K562 (cell line): ENCODE results near the gene P2RY4. TPM values are rescaled to one million over a fixed set of nuclear protein-coding genes. Genes with fewer than 3 reads are reported as not detected.

Experiments
- C11orf30 ChIP-seq: fragments of 450-650 bp; IDR thresholded peaks from 2 replicates; pipeline ENCODE4 v1.6.1; 2016; ENCODE audit warnings: low read depth, mild to moderate bottlenecking
- CXXC5 ChIP-seq: fragments of 250-450 bp; sonication (Bioruptor Pico); IDR thresholded peaks from 2 replicates; pipeline ENCODE4 v1.8.0; 2022; ENCODE audit warnings: inconsistent platforms, mild to moderate bottlenecking, moderate library complexity
- HCFC1 ChIP-seq: IDR thresholded peaks from 2 replicates; pipeline ENCODE4 v1.6.1; 2012; ENCODE audit warnings: low read depth, low read length, improper control_type of control experiment
- KDM5B ChIP-seq: fragments of 200-600 bp; sonication (generic); IDR thresholded peaks from 2 replicates; pipeline ENCODE4 v1.6.1; 2012; ENCODE audit warnings: low read depth, mild to moderate bottlenecking, moderate library complexity, low read length, control low read depth, inconsistent platforms; ENCODE audit not compliant: insufficient replicate concordance
- MEIS2 ChIP-seq: fragments of 450-650 bp; IDR thresholded peaks from 2 replicates; pipeline ENCODE4 v1.6.1; 2014; ENCODE audit warnings: mild to moderate bottlenecking; ENCODE audit not compliant: partially characterized antibody
- MTA1 ChIP-seq: fragments of 450-650 bp; IDR thresholded peaks from 2 replicates; pipeline ENCODE4 v1.6.1; 2017; ENCODE audit warnings: borderline replicate concordance
- NR2C1 ChIP-seq, 2 experiments: fragments of 450-650 bp; IDR thresholded peaks; 2 replicates each; pipeline ENCODE4 v1.6.1; 2017; ENCODE audit warnings: mild to moderate bottlenecking in 2 of 2, antibody characterized with exemption in 1 of 2, inconsistent platforms in 1 of 2, missing compliant biosample characterization in 1 of 2, missing genetic modification characterization in 1 of 2
- NR2C2 ChIP-seq, 2 experiments: fragments of 200-800 bp in 1 of 2; sonication (Bioruptor generic) in 1 of 2; sonication (generic) in 1 of 2; formaldehyde crosslinking in 1 of 2; IDR thresholded peaks; 2 replicates each; pipeline versions ENCODE4 v1.6.1 to v1.8.0; 2016 to 2022; ENCODE audit warnings: mild to moderate bottlenecking in 1 of 2, missing compliant biosample characterization in 1 of 2, missing genetic modification characterization in 1 of 2, missing genetic modification reagents in 1 of 2
- NRF1 ChIP-seq, 2 experiments: fragments of 450-650 bp; IDR thresholded peaks in 1 of 2; conservative IDR thresholded peaks in 1 of 2; 2 replicates each; pipeline ENCODE4 v1.6.1; 2014; ENCODE audit warnings: mild to moderate bottlenecking in 2 of 2
- PHF20 ChIP-seq: fragments of 450-650 bp; IDR thresholded peaks from 2 replicates; pipeline ENCODE4 v1.6.1; 2018; ENCODE audit not compliant: partially characterized antibody
- PHF21A ChIP-seq: fragments of 450-650 bp; IDR thresholded peaks from 2 replicates; pipeline ENCODE4 v1.6.1; 2017; ENCODE audit warnings: low read depth, borderline replicate concordance
- POLR2A ChIP-seq: fragments of 450-650 bp; conservative IDR thresholded peaks from 2 replicates; pipeline ENCODE4 v1.6.1; 2016
- RBFOX2 ChIP-seq: fragments of 200-400 bp; formaldehyde crosslinking; IDR thresholded peaks from 2 replicates; pipeline ENCODE4 v1.6.1; 2017; ENCODE audit warnings: low read depth, mild to moderate bottlenecking, low read length, moderate library complexity
- SAFB2 ChIP-seq: fragments of 200-400 bp; formaldehyde crosslinking; IDR thresholded peaks from 2 replicates; pipeline ENCODE4 v1.6.1; 2018; ENCODE audit warnings: borderline replicate concordance, low read length, low read depth, moderate library complexity; ENCODE audit not compliant: severe bottlenecking
- TBL1XR1 ChIP-seq, 2 experiments: IDR thresholded peaks; 2 replicates each; pipeline ENCODE4 v1.6.1; 2012; ENCODE audit warnings: improper control_type of control experiment in 2 of 2, low read length in 2 of 2, mild to moderate bottlenecking in 1 of 2
- TOE1 ChIP-seq, 2 experiments: fragments of 450-650 bp in 1 of 2; sonication (generic) in 1 of 2; formaldehyde crosslinking in 1 of 2; IDR thresholded peaks; 2 replicates each; pipeline versions ENCODE4 v1.7.1 to v1.8.0; 2016 to 2022; ENCODE audit warnings: borderline replicate concordance in 2 of 2, mild to moderate bottlenecking in 2 of 2, antibody characterized with exemption in 1 of 2, inconsistent platforms in 1 of 2, low read depth in 1 of 2, missing genetic modification reagents in 1 of 2, moderate library complexity in 1 of 2
- U2AF2 ChIP-seq: fragments of 200-400 bp; formaldehyde crosslinking; optimal IDR thresholded peaks from 2 replicates; pipeline ENCODE3; 2017; ENCODE audit warnings: low read depth, mild to moderate bottlenecking, low read length
- ZNF184 ChIP-seq: sonication (generic); formaldehyde crosslinking; IDR thresholded peaks from 2 replicates; pipeline ENCODE4 v1.5.0; 2020; ENCODE audit warnings: missing genetic modification reagents
- ZNF282 ChIP-seq: sonication (generic); formaldehyde crosslinking; IDR thresholded peaks from 2 replicates; pipeline ENCODE4 v1.8.1; 2023; ENCODE audit warnings: missing genetic modification reagents
- polyA plus RNA-seq, 8 experiments: library from polyadenylated mRNA; depleted of rRNA in 4 of 8; stranded (reverse) in 5 of 8; unstranded in 3 of 8; fragments of >200 nt; fragmentation: Nextera tagmentation in 2 of 8; fragmentation: Illumina TruSeq in 1 of 8; extraction: Ambion mirVana in 2 of 8; extraction: Trizol in 1 of 8; gene quantifications; 2 replicates each; pipeline versions ENCODE4 v1.2.1 to v1.2.3, GENCODE V29; 2011 to 2014; ENCODE audit warnings: inconsistent platforms in 1 of 8, missing spikeins in 1 of 8
- total RNA-seq, 7 experiments: library from RNA; depleted of rRNA in 6 of 7; stranded (reverse); fragments of >200 nt in 6 of 7; fragmentation: Illumina TruSeq in 2 of 7; extraction: Trizol in 2 of 7; gene quantifications; 2 replicates each; pipeline versions ENCODE4 v1.2.1 to v1.2.3, GENCODE V29; 2011 to 2021; ENCODE audit warnings: low replicate concordance in 1 of 7
- TF ChIP-seq, protein P1 (sequence below): fragments of 150-350 bp; IDR thresholded peaks from 2 replicates; pipeline ENCODE4 v1.6.1; 2014; ENCODE audit warnings: low read depth, mild to moderate bottlenecking, low read length, borderline replicate concordance
- TF ChIP-seq, protein P2 (sequence below): fragments of 200-800 bp; sonication (Bioruptor generic); IDR thresholded peaks from 2 replicates; pipeline ENCODE4 v1.6.1; 2017; ENCODE audit warnings: missing genetic modification characterization, missing compliant biosample characterization

P2RY4 gene
- total and polyA plus RNA-seq, 9 of the 15 experiments (the other 6 are each of a cell fraction or from before 2014, with no cell fraction given), result not detected

DNA sequence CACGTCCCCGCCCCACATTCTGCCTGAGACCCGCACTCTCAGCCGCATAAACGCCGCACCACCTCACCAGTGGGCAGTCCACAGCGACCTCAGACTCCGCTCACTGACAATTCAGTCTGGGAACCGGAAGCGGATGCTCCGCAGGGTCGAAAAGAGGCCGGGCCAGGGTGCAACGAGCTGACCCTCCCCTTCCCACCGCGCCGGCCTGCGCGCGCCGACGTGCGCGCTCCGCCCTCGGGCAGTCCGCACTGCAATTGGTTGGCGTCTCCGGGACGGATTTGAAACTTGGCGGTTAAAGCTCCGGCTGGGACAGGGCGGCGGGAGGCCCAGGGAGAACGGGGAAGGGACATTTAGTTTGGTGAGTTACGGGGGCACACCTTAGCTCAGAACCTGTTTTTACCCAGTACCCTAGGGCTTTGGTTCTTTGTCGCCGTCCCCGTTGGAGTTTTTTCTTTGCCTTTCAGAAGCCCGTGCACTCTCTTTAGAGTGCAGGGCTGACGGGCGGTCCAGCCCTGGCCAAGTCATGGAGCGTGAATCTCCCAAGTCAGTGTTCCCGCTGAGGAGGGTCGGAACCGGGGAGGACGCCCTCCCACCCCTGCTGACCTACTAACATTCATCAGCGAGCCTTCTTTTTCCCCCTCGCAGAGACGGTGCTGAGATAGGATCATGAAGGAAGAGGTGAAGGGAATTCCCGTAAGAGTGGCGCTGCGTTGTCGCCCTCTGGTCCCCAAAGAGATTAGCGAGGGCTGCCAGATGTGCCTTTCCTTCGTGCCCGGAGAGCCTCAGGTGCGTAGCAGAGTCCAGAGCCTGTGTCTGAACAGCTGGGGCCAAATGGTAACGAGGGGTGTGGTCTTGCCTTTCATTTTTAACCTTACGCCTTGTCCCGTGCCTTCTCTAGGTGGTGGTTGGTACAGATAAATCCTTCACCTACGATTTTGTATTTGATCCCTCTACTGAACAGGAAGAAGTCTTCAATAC, 30.1 kb upstream of the P2RY4 start, which contains the start of the genes KIF4A and PDZD11 (continued):
- TF ChIP-seq NRF1 (conservative IDR thresholded peaks at IDR 0.05 in 1 of 2, IDR thresholded peaks at IDR 0.05 in 1 of 2), result peak; percentile 95 to 96
- TF ChIP-seq, protein P1, sequence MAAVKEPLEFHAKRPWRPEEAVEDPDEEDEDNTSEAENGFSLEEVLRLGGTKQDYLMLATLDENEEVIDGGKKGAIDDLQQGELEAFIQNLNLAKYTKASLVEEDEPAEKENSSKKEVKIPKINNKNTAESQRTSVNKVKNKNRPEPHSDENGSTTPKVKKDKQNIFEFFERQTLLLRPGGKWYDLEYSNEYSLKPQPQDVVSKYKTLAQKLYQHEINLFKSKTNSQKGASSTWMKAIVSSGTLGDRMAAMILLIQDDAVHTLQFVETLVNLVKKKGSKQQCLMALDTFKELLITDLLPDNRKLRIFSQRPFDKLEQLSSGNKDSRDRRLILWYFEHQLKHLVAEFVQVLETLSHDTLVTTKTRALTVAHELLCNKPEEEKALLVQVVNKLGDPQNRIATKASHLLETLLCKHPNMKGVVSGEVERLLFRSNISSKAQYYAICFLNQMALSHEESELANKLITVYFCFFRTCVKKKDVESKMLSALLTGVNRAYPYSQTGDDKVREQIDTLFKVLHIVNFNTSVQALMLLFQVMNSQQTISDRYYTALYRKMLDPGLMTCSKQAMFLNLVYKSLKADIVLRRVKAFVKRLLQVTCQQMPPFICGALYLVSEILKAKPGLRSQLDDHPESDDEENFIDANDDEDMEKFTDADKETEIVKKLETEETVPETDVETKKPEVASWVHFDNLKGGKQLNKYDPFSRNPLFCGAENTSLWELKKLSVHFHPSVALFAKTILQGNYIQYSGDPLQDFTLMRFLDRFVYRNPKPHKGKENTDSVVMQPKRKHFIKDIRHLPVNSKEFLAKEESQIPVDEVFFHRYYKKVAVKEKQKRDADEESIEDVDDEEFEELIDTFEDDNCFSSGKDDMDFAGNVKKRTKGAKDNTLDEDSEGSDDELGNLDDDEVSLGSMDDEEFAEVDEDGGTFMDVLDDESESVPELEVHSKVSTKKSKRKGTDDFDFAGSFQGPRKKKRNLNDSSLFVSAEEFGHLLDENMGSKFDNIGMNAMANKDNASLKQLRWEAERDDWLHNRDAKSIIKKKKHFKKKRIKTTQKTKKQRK, result no peak
- TF ChIP-seq, protein P2, sequence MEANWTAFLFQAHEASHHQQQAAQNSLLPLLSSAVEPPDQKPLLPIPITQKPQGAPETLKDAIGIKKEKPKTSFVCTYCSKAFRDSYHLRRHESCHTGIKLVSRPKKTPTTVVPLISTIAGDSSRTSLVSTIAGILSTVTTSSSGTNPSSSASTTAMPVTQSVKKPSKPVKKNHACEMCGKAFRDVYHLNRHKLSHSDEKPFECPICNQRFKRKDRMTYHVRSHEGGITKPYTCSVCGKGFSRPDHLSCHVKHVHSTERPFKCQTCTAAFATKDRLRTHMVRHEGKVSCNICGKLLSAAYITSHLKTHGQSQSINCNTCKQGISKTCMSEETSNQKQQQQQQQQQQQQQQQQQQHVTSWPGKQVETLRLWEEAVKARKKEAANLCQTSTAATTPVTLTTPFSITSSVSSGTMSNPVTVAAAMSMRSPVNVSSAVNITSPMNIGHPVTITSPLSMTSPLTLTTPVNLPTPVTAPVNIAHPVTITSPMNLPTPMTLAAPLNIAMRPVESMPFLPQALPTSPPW (CRISPR knock-in tag), result peak; percentile 48; the same call in 1 of the 2 replicates
- TF ChIP-seq POLR2A, result peak; percentile 84
- peak; percentile 73 for TF ChIP-seq MEIS2
- 0 out of 4 replicates have a peak, but pooled peaks of 1 of the 2 experiments have one; percentile 11 for TF ChIP-seq TBL1XR1 (IDR thresholded peaks at IDR 0.05; ENCODE audit: low read length in 2 of 2)
- peak; percentile 43; the same call in 1 of the 2 replicates for TF ChIP-seq HCFC1
- TF ChIP-seq SAFB2, result no peak
- TF ChIP-seq CXXC5, result peak; percentile 89
- TF ChIP-seq RBFOX2, result peak; percentile 93
- 0 out of 2 replicates have a peak, but pooled peaks have one; percentile 28 for TF ChIP-seq TOE1 (IDR thresholded peaks at IDR 0.05; ENCODE audit: borderline replicate concordance)
- TF ChIP-seq TOE1 (CRISPR knock-in tag; IDR thresholded peaks at IDR 0.05; ENCODE audit: borderline replicate concordance, low read depth), result no peak
- peak; percentile 4; the same call in 1 of the 2 replicates for TF ChIP-seq PHF21A
- TF ChIP-seq MTA1, result no peak
- TF ChIP-seq PHF20, result peak; percentile 75
- TF ChIP-seq NR2C2 (CRISPR knock-in tag; IDR thresholded peaks at IDR 0.05), result 0 out of 2 replicates have a peak, but pooled peaks have one; percentile 55
- peak; percentile 97 for TF ChIP-seq NR2C2 (tag; IDR thresholded peaks at IDR 0.05)
- TF ChIP-seq KDM5B, result peak; percentile 83
- no peak for TF ChIP-seq ZNF282
- TF ChIP-seq U2AF2, result no peak
- peak; percentile 58; the same call in 1 of the 2 replicates for TF ChIP-seq C11orf30
- TF ChIP-seq NR2C1 (IDR thresholded peaks at IDR 0.05), result peak; percentile 92
- peak; percentile 88 for TF ChIP-seq NR2C1 (tag; IDR thresholded peaks at IDR 0.05)
- TF ChIP-seq ZNF184, result no peak
